ENCODE data around the gene CNTNAP2.
"Not testable (repeated sequence)": the region's sequence is repeated elsewhere in the genome, so short reads cannot be mapped to it uniquely, and the experiment has no call there.

Gene CNTNAP2

DNA sequence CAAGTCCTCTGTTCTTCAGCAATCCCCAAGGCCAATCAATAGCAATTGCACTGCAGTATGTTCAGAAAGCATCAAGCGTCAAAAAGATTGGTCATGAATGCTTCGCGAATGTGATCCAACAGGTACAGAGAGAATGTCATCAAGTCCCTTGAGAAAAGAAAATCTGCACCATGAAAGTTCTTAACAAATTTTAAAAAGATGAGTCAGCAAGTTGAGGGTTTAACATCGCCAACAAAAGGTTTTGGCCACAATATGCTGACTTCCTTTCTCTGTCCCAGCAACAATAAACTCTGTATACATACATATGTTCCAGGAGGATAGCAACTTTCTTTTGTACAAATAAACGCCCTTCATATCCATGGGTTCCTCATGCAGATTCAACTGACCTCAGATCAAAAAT is 2305.4 kb downstream of the CNTNAP2 start:
- no peaks in the 10 kb centered on the region for H3K27me3 ChIP-seq (replicated peaks; ENCODE audit: control insufficient read depth, insufficient read depth, low read length, poor library complexity, severe bottlenecking)
- no peak overlapping the region for H3K27ac ChIP-seq (ENCODE audit: insufficient read depth, low read length, poor library complexity, severe bottlenecking)
- H3K4me1 ChIP-seq (ENCODE audit: control insufficient read depth, insufficient read depth, low read length, poor library complexity, severe bottlenecking): no peaks in the 10 kb centered on the region
- H3K4me3 ChIP-seq (ENCODE audit: insufficient read depth, low read depth, low read length, poor library complexity, severe bottlenecking): no peak overlapping the region
- DNase-seq: no peak
- H3K36me3 ChIP-seq (ENCODE audit: control insufficient read depth, insufficient read depth, low read length): no peaks in the 10 kb centered on the region
- H3K9me3 ChIP-seq (ENCODE audit: control insufficient read depth, low read length): no peaks in the 10 kb centered on the region

DNA sequence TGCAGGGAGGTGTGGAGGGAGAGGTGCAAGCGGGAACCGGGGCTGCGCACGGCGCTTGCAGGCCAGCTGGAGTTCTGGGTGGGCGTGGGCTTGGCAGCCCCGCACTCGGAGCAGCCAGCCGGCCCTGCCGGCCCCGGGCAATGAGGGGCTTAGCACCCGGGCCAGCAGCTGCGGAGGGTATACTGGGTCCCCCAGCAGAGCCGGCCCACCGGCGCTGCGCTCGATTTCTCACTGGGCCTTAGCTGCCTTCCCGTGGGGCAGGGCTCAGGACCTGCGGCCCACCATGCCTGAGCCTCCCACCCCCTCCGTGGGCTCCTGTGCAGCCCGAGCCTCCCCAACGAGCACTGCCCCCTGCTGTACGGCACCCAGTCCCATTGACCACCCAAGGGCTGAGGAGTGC is 2309.8 kb downstream of the CNTNAP2 start:
- not testable (repeated sequence) for H3K9me3 ChIP-seq (ENCODE audit: control insufficient read depth, low read length)

DNA sequence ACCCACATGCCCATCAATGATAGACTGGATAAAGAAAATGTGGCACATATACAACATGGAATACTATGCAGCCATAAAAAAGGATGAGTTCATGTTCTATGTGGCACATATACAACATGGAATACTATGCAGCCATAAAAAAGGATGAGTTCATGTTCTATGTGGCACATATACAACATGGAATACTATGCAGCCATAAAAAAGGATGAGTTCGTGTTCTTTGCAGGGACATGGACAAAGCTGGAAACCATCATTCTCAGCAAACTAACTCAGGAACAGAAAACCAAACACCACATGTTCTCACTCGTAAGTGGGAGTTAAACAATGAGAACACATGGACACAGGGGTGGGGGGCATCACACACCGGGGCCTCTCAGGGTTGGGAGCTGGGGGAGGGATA is 2314.1 kb downstream of the CNTNAP2 start:
- not testable (repeated sequence) for H3K36me3 ChIP-seq (ENCODE audit: control insufficient read depth, insufficient read depth, low read length); H3K9me3 ChIP-seq (ENCODE audit: control insufficient read depth, low read length); H3K4me3 ChIP-seq (ENCODE audit: insufficient read depth, low read depth, low read length, poor library complexity, severe bottlenecking); H3K27me3 ChIP-seq (replicated peaks; ENCODE audit: control insufficient read depth, insufficient read depth, low read length, poor library complexity, severe bottlenecking); H3K27ac ChIP-seq (ENCODE audit: insufficient read depth, low read length, poor library complexity, severe bottlenecking); DNase-seq; H3K4me1 ChIP-seq (ENCODE audit: control insufficient read depth, insufficient read depth, low read length, poor library complexity, severe bottlenecking)

More for the DNA sequence above, 2309.8 kb downstream of the CNTNAP2 start:
- H3K27me3 ChIP-seq (replicated peaks; ENCODE audit: control insufficient read depth, insufficient read depth, low read length, poor library complexity, severe bottlenecking); DNase-seq; H3K4me1 ChIP-seq (ENCODE audit: control insufficient read depth, insufficient read depth, low read length, poor library complexity, severe bottlenecking); H3K36me3 ChIP-seq (ENCODE audit: control insufficient read depth, insufficient read depth, low read length); H3K27ac ChIP-seq (ENCODE audit: insufficient read depth, low read length, poor library complexity, severe bottlenecking); H3K4me3 ChIP-seq (ENCODE audit: insufficient read depth, low read depth, low read length, poor library complexity, severe bottlenecking): not testable (repeated sequence)

DNA sequence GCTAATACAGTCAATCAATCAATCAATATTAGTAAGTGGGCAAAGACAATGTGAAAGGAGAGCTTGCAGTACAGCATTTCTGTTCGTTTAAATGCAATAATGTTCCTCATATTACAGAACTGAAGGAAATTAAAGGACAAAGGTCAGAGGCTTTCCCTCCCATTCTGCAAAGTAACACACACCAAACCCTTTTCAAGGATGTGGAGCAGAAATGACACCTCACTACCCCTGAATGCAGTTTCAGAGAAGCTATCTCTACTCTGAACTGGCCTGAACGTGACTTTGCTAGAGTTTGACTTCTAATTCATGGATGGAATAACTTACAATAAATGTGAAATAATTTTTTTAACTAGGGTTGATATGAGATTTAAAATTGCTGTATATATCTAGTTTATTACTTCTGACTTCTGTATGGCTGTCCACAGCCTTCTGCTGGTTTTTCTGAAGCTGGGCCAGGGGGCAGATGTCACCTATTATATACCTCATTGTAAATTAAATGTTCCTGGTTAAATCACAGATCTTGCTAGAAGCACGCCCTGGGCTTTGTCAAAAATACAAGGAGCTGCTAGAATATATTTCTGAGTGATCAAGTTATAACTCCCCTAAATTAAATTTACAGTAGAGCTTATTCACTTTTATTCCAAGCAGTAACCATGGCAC is 2317.1 kb downstream of the CNTNAP2 start:
- no peak overlapping the region for H3K4me3 ChIP-seq (ENCODE audit: insufficient read depth, low read depth, low read length, poor library complexity, severe bottlenecking)
- H3K9me3 ChIP-seq (ENCODE audit: control insufficient read depth, low read length): no peaks in the 10 kb centered on the region
- H3K4me1 ChIP-seq (ENCODE audit: control insufficient read depth, insufficient read depth, low read length, poor library complexity, severe bottlenecking): no peaks in the 10 kb centered on the region
- DNase-seq: no peak
- H3K27ac ChIP-seq (ENCODE audit: insufficient read depth, low read length, poor library complexity, severe bottlenecking): no peak overlapping the region
- H3K27me3 ChIP-seq (replicated peaks; ENCODE audit: control insufficient read depth, insufficient read depth, low read length, poor library complexity, severe bottlenecking): no peaks in the 10 kb centered on the region
- no peaks in the 10 kb centered on the region for H3K36me3 ChIP-seq (ENCODE audit: control insufficient read depth, insufficient read depth, low read length)

DNA sequence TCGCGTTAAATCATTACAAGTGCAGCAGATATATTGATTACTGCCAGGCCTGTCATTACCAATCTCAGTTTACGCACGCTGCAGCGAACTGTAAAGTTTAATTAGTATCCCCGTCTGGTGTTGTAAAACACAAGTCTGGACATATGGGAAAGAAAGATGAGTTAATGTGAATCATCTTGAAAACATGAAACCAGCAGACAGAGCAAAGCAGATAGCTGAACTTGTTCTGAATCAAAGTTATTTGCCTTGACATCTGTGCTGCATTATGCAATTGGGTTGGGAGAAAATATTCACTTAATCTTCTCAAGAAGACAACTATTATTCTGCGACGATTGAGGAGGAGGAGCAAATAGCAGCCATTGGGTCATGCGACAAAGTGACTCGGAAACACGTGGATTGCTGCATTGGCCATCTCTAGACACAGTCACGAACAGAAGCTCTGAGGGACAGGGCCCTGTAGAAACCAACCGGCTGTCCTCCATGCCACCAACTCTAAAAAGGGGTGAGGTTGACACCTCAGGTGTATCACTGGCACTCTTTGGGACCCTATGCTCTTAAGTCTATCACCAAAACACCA is 2317.7 kb downstream of the CNTNAP2 start:
- Histone ChIP-seq H3K27ac (ENCODE audit: insufficient read depth, low read length, poor library complexity, severe bottlenecking) (no peak overlapping the region), H3K4me3 (ENCODE audit: insufficient read depth, low read depth, low read length, poor library complexity, severe bottlenecking) (no peak overlapping the region), H3K9me3 (ENCODE audit: control insufficient read depth, low read length) (no peaks in the 10 kb centered on the region), H3K27me3 (replicated peaks; ENCODE audit: control insufficient read depth, insufficient read depth, low read length, poor library complexity, severe bottlenecking) (no peaks in the 10 kb centered on the region), H3K4me1 (ENCODE audit: control insufficient read depth, insufficient read depth, low read length, poor library complexity, severe bottlenecking) (no peaks in the 10 kb centered on the region), H3K36me3 (ENCODE audit: control insufficient read depth, insufficient read depth, low read length) (no peaks in the 10 kb centered on the region)
- no peak for DNase-seq

DNA sequence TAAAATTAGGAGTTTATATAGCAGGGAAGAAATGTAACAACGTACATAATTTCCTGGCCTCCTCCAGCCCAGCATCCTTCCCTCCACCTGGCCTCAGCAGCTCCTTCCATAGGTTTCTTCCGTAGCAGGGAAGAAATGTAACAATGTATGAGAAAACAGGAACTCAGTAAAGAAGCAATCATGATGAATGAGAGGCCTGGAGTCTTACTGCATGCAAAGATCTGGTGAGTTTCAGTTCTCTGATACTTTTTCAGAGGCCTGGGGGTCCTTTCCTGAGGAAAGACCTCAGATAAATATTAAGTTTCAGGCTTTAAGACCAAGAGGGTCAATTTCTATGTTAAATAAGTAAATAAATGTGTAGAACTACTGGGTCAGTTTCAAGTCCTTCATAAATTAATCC is 2318.3 kb downstream of the CNTNAP2 start:
- no peak for DNase-seq
- H3K27me3 ChIP-seq (replicated peaks; ENCODE audit: control insufficient read depth, insufficient read depth, low read length, poor library complexity, severe bottlenecking): no peaks in the 10 kb centered on the region
- no peak overlapping the region for H3K4me3 ChIP-seq (ENCODE audit: insufficient read depth, low read depth, low read length, poor library complexity, severe bottlenecking)
- no peak overlapping the region for H3K27ac ChIP-seq (ENCODE audit: insufficient read depth, low read length, poor library complexity, severe bottlenecking)
- H3K36me3 ChIP-seq (ENCODE audit: control insufficient read depth, insufficient read depth, low read length): no peaks in the 10 kb centered on the region
- H3K9me3 ChIP-seq (ENCODE audit: control insufficient read depth, low read length): no peaks in the 10 kb centered on the region
- no peaks in the 10 kb centered on the region for H3K4me1 ChIP-seq (ENCODE audit: control insufficient read depth, insufficient read depth, low read length, poor library complexity, severe bottlenecking)

DNA sequence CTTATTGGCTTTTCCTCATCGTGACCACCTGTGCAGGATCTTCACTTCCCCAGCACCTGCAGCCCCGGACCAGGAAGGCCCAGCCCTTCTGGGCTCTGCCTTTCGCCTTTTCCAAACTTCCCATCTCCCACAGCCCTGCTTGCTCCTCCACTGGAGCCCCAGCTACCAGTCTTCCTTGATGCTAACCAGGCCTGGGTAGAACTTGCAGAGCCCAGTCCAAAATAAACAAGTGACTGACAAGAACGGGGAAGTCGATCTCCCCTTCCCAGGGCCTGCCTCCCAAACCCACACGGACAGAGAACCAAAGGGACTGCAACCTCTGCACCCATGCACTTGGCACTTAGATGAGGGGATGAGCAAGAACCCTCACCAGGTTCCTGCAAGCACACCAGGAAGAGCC is 2319.1 kb downstream of the CNTNAP2 start:
- Histone ChIP-seq H3K9me3 (ENCODE audit: control insufficient read depth, low read length) (no peaks in the 10 kb centered on the region), H3K36me3 (ENCODE audit: control insufficient read depth, insufficient read depth, low read length) (no peaks in the 10 kb centered on the region), H3K4me1 (ENCODE audit: control insufficient read depth, insufficient read depth, low read length, poor library complexity, severe bottlenecking) (no peaks in the 10 kb centered on the region), H3K27ac (ENCODE audit: insufficient read depth, low read length, poor library complexity, severe bottlenecking) (no peak overlapping the region), H3K4me3 (ENCODE audit: insufficient read depth, low read depth, low read length, poor library complexity, severe bottlenecking) (no peak overlapping the region), H3K27me3 (replicated peaks; ENCODE audit: control insufficient read depth, insufficient read depth, low read length, poor library complexity, severe bottlenecking) (no peaks in the 10 kb centered on the region)
- DNase-seq: no peak

DNA sequence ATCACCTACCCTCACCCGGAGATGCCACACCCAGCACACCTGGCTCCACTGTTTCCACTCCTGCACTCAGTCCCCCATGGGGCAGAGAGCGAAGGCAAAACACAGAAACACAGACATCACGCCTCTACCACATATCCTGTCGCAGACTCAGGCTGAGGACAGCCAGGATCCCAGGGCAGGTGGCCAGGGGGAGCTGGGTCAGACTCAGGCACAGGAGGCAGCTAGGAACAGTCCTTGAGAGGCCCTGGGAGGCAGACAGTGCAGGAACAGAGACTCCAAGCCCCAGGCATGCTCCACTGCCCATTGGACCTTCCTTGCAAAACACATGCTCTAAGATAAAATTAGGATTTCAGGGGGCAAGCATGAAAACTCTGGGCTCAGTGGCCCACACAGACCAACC is 2319.5 kb downstream of the CNTNAP2 start:
- H3K36me3 ChIP-seq (ENCODE audit: control insufficient read depth, insufficient read depth, low read length): no peaks in the 10 kb centered on the region
- H3K27ac ChIP-seq (ENCODE audit: insufficient read depth, low read length, poor library complexity, severe bottlenecking): no peak overlapping the region
- no peaks in the 10 kb centered on the region for H3K9me3 ChIP-seq (ENCODE audit: control insufficient read depth, low read length)
- no peak for DNase-seq
- no peak overlapping the region for H3K4me3 ChIP-seq (ENCODE audit: insufficient read depth, low read depth, low read length, poor library complexity, severe bottlenecking)
- H3K4me1 ChIP-seq (ENCODE audit: control insufficient read depth, insufficient read depth, low read length, poor library complexity, severe bottlenecking): no peaks in the 10 kb centered on the region
- no peaks in the 10 kb centered on the region for H3K27me3 ChIP-seq (replicated peaks; ENCODE audit: control insufficient read depth, insufficient read depth, low read length, poor library complexity, severe bottlenecking)

DNA sequence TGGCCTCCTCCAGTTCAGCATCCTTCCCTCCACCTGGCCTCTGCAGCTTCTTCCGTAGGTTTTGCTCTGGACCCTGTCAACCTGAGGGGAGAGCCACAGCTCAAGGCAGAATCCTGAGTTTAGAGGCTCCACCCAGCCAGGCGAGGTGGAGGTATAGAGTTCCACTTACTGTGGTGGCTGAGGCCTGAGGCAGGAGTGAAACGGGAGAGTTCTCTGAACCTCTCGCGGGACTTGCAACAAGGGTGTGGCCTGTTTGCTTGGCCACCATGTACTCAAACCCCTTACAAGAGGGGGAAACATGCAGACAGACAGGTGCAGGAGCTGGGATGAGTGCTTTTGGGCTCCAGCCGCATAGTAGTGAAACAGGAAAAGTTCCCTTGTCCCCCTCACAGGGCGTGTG is 2320.0 kb downstream of the CNTNAP2 start:
- Histone ChIP-seq H3K36me3 (ENCODE audit: control insufficient read depth, insufficient read depth, low read length) (no peaks in the 10 kb centered on the region), H3K27ac (ENCODE audit: insufficient read depth, low read length, poor library complexity, severe bottlenecking) (no peak overlapping the region), H3K4me3 (ENCODE audit: insufficient read depth, low read depth, low read length, poor library complexity, severe bottlenecking) (no peak overlapping the region), H3K27me3 (replicated peaks; ENCODE audit: control insufficient read depth, insufficient read depth, low read length, poor library complexity, severe bottlenecking) (no peaks in the 10 kb centered on the region), H3K9me3 (ENCODE audit: control insufficient read depth, low read length) (no peaks in the 10 kb centered on the region), H3K4me1 (ENCODE audit: control insufficient read depth, insufficient read depth, low read length, poor library complexity, severe bottlenecking) (no peaks in the 10 kb centered on the region)
- DNase-seq: no peak

DNA sequence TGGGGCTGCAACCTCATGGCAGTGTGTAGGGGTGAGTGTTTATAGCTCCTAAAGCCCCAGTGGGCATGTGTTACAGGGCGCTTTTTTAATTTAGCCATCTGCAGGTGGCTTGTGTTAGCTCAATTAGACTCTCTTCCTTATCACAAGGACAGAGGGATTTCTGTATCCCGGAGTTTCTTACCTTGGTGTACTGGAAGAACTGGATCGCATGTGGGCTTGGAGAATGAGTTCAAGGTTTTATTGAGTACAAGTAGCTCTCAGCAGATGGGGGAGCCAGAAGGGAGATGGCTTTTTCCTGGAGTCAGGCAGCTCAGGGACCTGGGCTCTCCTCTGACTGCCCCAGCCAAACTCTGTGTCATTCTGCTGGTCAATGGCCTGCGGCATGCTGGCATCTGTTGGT is 2320.4 kb downstream of the CNTNAP2 start:
- H3K27me3 ChIP-seq (replicated peaks; ENCODE audit: control insufficient read depth, insufficient read depth, low read length, poor library complexity, severe bottlenecking): no peaks in the 10 kb centered on the region
- no peak overlapping the region for H3K27ac ChIP-seq (ENCODE audit: insufficient read depth, low read length, poor library complexity, severe bottlenecking)
- no peak for DNase-seq
- H3K4me1 ChIP-seq (ENCODE audit: control insufficient read depth, insufficient read depth, low read length, poor library complexity, severe bottlenecking): no peaks in the 10 kb centered on the region
- H3K9me3 ChIP-seq (ENCODE audit: control insufficient read depth, low read length): no peaks in the 10 kb centered on the region
- H3K4me3 ChIP-seq (ENCODE audit: insufficient read depth, low read depth, low read length, poor library complexity, severe bottlenecking): no peak overlapping the region
- H3K36me3 ChIP-seq (ENCODE audit: control insufficient read depth, insufficient read depth, low read length): no peaks in the 10 kb centered on the region
